ENCODE measurements around the gene SNTN. TPM values are rescaled to one million over a fixed set of nuclear protein-coding genes. Genes with fewer than 3 reads are reported as not detected.

The SNTN gene
- polyA plus RNA-seq, 1 of the 3 experiments (the other 2 are of a cell fraction): not detected

- H3K27me3 ChIP-seq (ENCODE audit: insufficient read depth): no peaks in the 10 kb centered on the region
- H3K4me2 ChIP-seq: no peak overlapping the region
- TF ChIP-seq MEF2A (IDR thresholded peaks at IDR 0.05; ENCODE audit: borderline replicate concordance, low read depth) (no peak), SMC3 (IDR thresholded peaks at IDR 0.05; ENCODE audit: low read depth, low read length) (no peak), YY1 (IDR thresholded peaks at IDR 0.05; ENCODE audit: low read depth) (no peak), FOXJ3 (CRISPR knock-in tag; IDR thresholded peaks at IDR 0.05) (no peak), CHD2 (IDR thresholded peaks at IDR 0.05; ENCODE audit: low read length, partially characterized antibody) (no peak)
- TF ChIP-seq, protein P1, sequence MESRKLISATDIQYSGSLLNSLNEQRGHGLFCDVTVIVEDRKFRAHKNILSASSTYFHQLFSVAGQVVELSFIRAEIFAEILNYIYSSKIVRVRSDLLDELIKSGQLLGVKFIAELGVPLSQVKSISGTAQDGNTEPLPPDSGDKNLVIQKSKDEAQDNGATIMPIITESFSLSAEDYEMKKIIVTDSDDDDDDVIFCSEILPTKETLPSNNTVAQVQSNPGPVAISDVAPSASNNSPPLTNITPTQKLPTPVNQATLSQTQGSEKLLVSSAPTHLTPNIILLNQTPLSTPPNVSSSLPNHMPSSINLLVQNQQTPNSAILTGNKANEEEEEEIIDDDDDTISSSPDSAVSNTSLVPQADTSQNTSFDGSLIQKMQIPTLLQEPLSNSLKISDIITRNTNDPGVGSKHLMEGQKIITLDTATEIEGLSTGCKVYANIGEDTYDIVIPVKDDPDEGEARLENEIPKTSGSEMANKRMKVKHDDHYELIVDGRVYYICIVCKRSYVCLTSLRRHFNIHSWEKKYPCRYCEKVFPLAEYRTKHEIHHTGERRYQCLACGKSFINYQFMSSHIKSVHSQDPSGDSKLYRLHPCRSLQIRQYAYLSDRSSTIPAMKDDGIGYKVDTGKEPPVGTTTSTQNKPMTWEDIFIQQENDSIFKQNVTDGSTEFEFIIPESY (IDR thresholded peaks at IDR 0.05; ENCODE audit: borderline replicate concordance, low read depth): no peak
- H2AFZ ChIP-seq (ENCODE audit: low read depth): no peak overlapping the region
- no peak overlapping the region for H3K9ac ChIP-seq
- H4K20me1 ChIP-seq (ENCODE audit: insufficient read depth): no peaks in the 10 kb centered on the region
- H3F3A ChIP-seq (replicated peaks; ENCODE audit: insufficient read depth): no peaks in the 10 kb centered on the region
- 70% methylated on average over 4 of the region's 4 CpGs for WGBS (ENCODE audit: low lambda C conversion rate)
- H3K4me1 ChIP-seq (ENCODE audit: control insufficient read depth in 1 of 2, insufficient read depth in 2 of 2, low read depth in 1 of 2, low read length in 1 of 2): peaks cover 0 to 3% of the 10 kb centered on the region in 2 experiments; a peak in 1 of 4 replicates
- H3K4me3 ChIP-seq (ENCODE audit: low read depth in 2 of 2, low read length in 1 of 2): no peak overlapping the region
- no peaks in the 10 kb centered on the region for H3K9me2 ChIP-seq
- H3K79me2 ChIP-seq (ENCODE audit: insufficient read depth): no peaks in the 10 kb centered on the region
- no peak overlapping the region for H3K27ac ChIP-seq (ENCODE audit: low read depth in 2 of 2, low read length in 1 of 2)
- no peaks in the 10 kb centered on the region for H3K9me3 ChIP-seq
- no peak for DNase-seq
- ChIA-PET POLR2A (no interaction called here), CTCF (interaction anchor here (1.2 kb wide), 1 partner anchor 354 kb away, joined by 4 read pairs; no protein-coding TSS in a partner anchor)
- no peaks in the 10 kb centered on the region for H3K36me3 ChIP-seq (replicated peaks in 1 of 2; ENCODE audit: control insufficient read depth in 1 of 2, insufficient read depth in 2 of 2, low read length in 1 of 2)
Observed at GRCh38 chr3:63705092-63705645, 52.7 kb downstream of the SNTN start.

GRCh38 chr3:63706321-63707085, 54.0 kb downstream of the SNTN start:
- Histone ChIP-seq H3K4me2 (no peak overlapping the region), H2AFZ (ENCODE audit: low read depth) (no peak overlapping the region), H3K9me3 (no peaks in the 10 kb centered on the region), H3F3A (replicated peaks; ENCODE audit: insufficient read depth) (no peaks in the 10 kb centered on the region), H3K79me2 (ENCODE audit: insufficient read depth) (no peaks in the 10 kb centered on the region), H3K4me3 (ENCODE audit: low read depth in 2 of 2, low read length in 1 of 2) (no peak overlapping the region), H3K9ac (no peak overlapping the region), H3K36me3 (replicated peaks in 1 of 2; ENCODE audit: control insufficient read depth in 1 of 2, insufficient read depth in 2 of 2, low read length in 1 of 2) (no peaks in the 10 kb centered on the region), H4K20me1 (ENCODE audit: insufficient read depth) (no peaks in the 10 kb centered on the region), H3K27me3 (ENCODE audit: insufficient read depth) (no peaks in the 10 kb centered on the region), H3K9me2 (no peaks in the 10 kb centered on the region), H3K27ac (ENCODE audit: low read depth in 2 of 2, low read length in 1 of 2) (no peak overlapping the region), H3K4me1 (ENCODE audit: control insufficient read depth in 1 of 2, insufficient read depth in 2 of 2, low read depth in 1 of 2, low read length in 1 of 2) (peaks cover 0 to 3% of the 10 kb centered on the region in 2 experiments; a peak in 1 of 4 replicates)
- no peak for DNase-seq
- WGBS (ENCODE audit: low lambda C conversion rate): 51% methylated on average over 4 of the region's 4 CpGs
- ChIA-PET POLR2A (no interaction called here), CTCF (interaction anchor here (1.0 to 1.4 kb wide), 4 partner anchors 45 to 356 kb away, joined by 3 to 5 read pairs (median 4); partner anchors contain the start of gene C3orf49)
- TF ChIP-seq JUND (IDR thresholded peaks at IDR 0.05): no peak
- no peak for TF ChIP-seq MEF2A (IDR thresholded peaks at IDR 0.05; ENCODE audit: borderline replicate concordance, low read depth)
- TF ChIP-seq TEAD4 (IDR thresholded peaks at IDR 0.05; ENCODE audit: borderline replicate concordance, insufficient read depth): no peak
- TF ChIP-seq, protein P2, sequence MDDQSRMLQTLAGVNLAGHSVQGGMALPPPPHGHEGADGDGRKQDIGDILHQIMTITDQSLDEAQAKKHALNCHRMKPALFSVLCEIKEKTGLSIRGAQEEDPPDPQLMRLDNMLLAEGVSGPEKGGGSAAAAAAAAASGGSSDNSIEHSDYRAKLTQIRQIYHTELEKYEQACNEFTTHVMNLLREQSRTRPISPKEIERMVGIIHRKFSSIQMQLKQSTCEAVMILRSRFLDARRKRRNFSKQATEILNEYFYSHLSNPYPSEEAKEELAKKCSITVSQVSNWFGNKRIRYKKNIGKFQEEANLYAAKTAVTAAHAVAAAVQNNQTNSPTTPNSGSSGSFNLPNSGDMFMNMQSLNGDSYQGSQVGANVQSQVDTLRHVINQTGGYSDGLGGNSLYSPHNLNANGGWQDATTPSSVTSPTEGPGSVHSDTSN (IDR thresholded peaks at IDR 0.05): no peak
- TF ChIP-seq FOXM1 (IDR thresholded peaks at IDR 0.05; ENCODE audit: low read depth): no peak
- no peak for TF ChIP-seq SIN3A (IDR thresholded peaks at IDR 0.05; ENCODE audit: borderline replicate concordance, low read depth, low read length)
- TF ChIP-seq CTCF (IDR thresholded peaks at IDR 0.05): no peak
- no peak for TF ChIP-seq RFX5 (IDR thresholded peaks at IDR 0.05; ENCODE audit: low read length)
- TF ChIP-seq EP300 (IDR thresholded peaks at IDR 0.05; ENCODE audit: borderline replicate concordance in 1 of 2, low read depth in 1 of 2, low read length in 1 of 2): no peak
- no peak for TF ChIP-seq NFIC (IDR thresholded peaks at IDR 0.05; ENCODE audit: borderline replicate concordance)
- TF ChIP-seq POLR2AphosphoS5 (IDR thresholded peaks at IDR 0.05; ENCODE audit: low read depth, low read length): no peak
- TF ChIP-seq MXI1 (IDR thresholded peaks at IDR 0.05; ENCODE audit: low read depth, low read length): no peak
- TF ChIP-seq NRF1 (IDR thresholded peaks at IDR 0.05; ENCODE audit: low read depth, low read length): no peak
- no peak for TF ChIP-seq EZH2phosphoT487 (IDR thresholded peaks at IDR 0.05; ENCODE audit: borderline replicate concordance, low read depth)

Measured in SK-N-SH (cell line).